Smooth muscle cell of the brain vasculature (primary cell): ENCODE measurements around the gene KRT38.
"Not testable (repeated sequence)": the region's sequence is repeated elsewhere in the genome, so short reads cannot be mapped to it uniquely, and the experiment has no call there.

ENCODE experiments used
- DNase-seq: peaks from one replicate; pipeline ENCODE4 v3.0.0-alpha.2; 2012; ENCODE audit warnings: low read depth, low spot score

The KRT38 gene

GRCh38 chr17:41462705-41463104, 21.9 kb upstream of the KRT38 start:
- no peak for DNase-seq

GRCh38 chr17:41457676-41458075, 16.9 kb upstream of the KRT38 start:
- no peak for DNase-seq

- no peak for DNase-seq
Observed at GRCh38 chr17:41456204-41456603, 15.4 kb upstream of the KRT38 start.

GRCh38 chr17:41455236-41455635, 14.5 kb upstream of the KRT38 start:
- no peak for DNase-seq

GRCh38 chr17:41453066-41453465, 12.3 kb upstream of the KRT38 start:
- DNase-seq: no peak

- DNase-seq: no peak
Observed at GRCh38 chr17:41452281-41452680, 11.5 kb upstream of the KRT38 start.

GRCh38 chr17:41451154-41451728, 10.5 kb upstream of the KRT38 start:
- no peak for DNase-seq

- DNase-seq: no peak
Observed at GRCh38 chr17:41449008-41449407, 8.2 kb upstream of the KRT38 start.

GRCh38 chr17:41448506-41448905, 7.7 kb upstream of the KRT38 start:
- DNase-seq: no peak

GRCh38 chr17:41446806-41447205, 6.0 kb upstream of the KRT38 start:
- no peak for DNase-seq

GRCh38 chr17:41444640-41445039, 3.9 kb upstream of the KRT38 start:
- no peak for DNase-seq

GRCh38 chr17:41444186-41444585, 3.4 kb upstream of the KRT38 start:
- no peak for DNase-seq

- DNase-seq: no peak
Observed at GRCh38 chr17:41442739-41443138, 2.0 kb upstream of the KRT38 start.

GRCh38 chr17:41439375-41439774, 1.4 kb downstream of the KRT38 start:
- no peak for DNase-seq

GRCh38 chr17:41437769-41438168, 3.0 kb downstream of the KRT38 start:
- no peak for DNase-seq

GRCh38 chr17:41437254-41437653, 3.5 kb downstream of the KRT38 start:
- no peak for DNase-seq

- DNase-seq: no peak
Observed at GRCh38 chr17:41434415-41434814, 6.4 kb downstream of the KRT38 start.

GRCh38 chr17:41434005-41434404, 6.8 kb downstream of the KRT38 start:
- DNase-seq: no peak

GRCh38 chr17:41433586-41433985, 7.2 kb downstream of the KRT38 start:
- no peak for DNase-seq

GRCh38 chr17:41430376-41430775, 10.4 kb downstream of the KRT38 start:
- not testable (repeated sequence) for DNase-seq

GRCh38 chr17:41429667-41430066, 11.1 kb downstream of the KRT38 start:
- no peak for DNase-seq

GRCh38 chr17:41428591-41429291, 12.0 kb downstream of the KRT38 start:
- DNase-seq: no peak

GRCh38 chr17:41424111-41424635, 16.6 kb downstream of the KRT38 start, which contains the start of gene KRT37:
KRT37 (minus strand) TSS chr17:41424585; CDS start chr17:41424523, 62 bp downstream.
- DNase-seq: no peak
